GM11168 (cell line): ENCODE measurements around the gene PGS1.

Experiments used
- in situ Hi-C: fragments of 300-500 bp; cut with MboI; formaldehyde crosslinking; loops from one replicate; pipeline ENCODE4 v1.12.0; 2022; ENCODE audit warnings: low sequenced_read_pairs; ENCODE audit not compliant: unreplicated experiment

The PGS1 gene

GRCh38 chr17:78438271-78438691 lies 59.8 kb downstream of the PGS1 start:
- in situ Hi-C loops: no loop called here

GRCh38 chr17:78438694-78439325 lies 60.4 kb downstream of the PGS1 start:
- in situ Hi-C loops: no loop called here

GRCh38 chr17:78441271-78441971 lies 63.0 kb downstream of the PGS1 start:
- in situ Hi-C loops: no loop called here

- in situ Hi-C loops: no loop called here
These were observed 64.3 kb downstream of the PGS1 start for GRCh38 chr17:78442648-78443218.

GRCh38 chr17:78444392-78444791 lies 65.9 kb downstream of the PGS1 start:
- in situ Hi-C loops: no loop called here

- in situ Hi-C loops: no loop called here
These were observed 68.4 kb downstream of the PGS1 start for GRCh38 chr17:78446833-78447232.

GRCh38 chr17:78448356-78448993 lies 70.0 kb downstream of the PGS1 start:
- in situ Hi-C loops: no loop called here

GRCh38 chr17:78449983-78450595 lies 71.6 kb downstream of the PGS1 start:
- in situ Hi-C loops: no loop called here

GRCh38 chr17:78450696-78451345 lies 72.4 kb downstream of the PGS1 start:
- in situ Hi-C loops: no loop called here

GRCh38 chr17:78451753-78452152 lies 73.3 kb downstream of the PGS1 start:
- in situ Hi-C loops: no loop called here

GRCh38 chr17:78454346-78454745 lies 75.9 kb downstream of the PGS1 start:
- in situ Hi-C loops: no loop called here

GRCh38 chr17:78458091-78458490 lies 79.6 kb downstream of the PGS1 start:
- in situ Hi-C loops: no loop called here

- in situ Hi-C loops: no loop called here
These were observed 80.4 kb downstream of the PGS1 start for GRCh38 chr17:78458736-78459335.

- in situ Hi-C loops: no loop called here
These were observed 81.2 kb downstream of the PGS1 start for GRCh38 chr17:78459696-78460095.

- in situ Hi-C loops: no loop called here
These were observed 81.8 kb downstream of the PGS1 start for GRCh38 chr17:78460176-78460675.

- in situ Hi-C loops: no loop called here
These were observed 82.7 kb downstream of the PGS1 start for GRCh38 chr17:78460951-78461798.

- in situ Hi-C loops: no loop called here
These were observed 83.3 kb downstream of the PGS1 start for GRCh38 chr17:78461799-78462053.

- in situ Hi-C loops: no loop called here
These were observed 83.7 kb downstream of the PGS1 start for GRCh38 chr17:78462148-78462547.
